Right lobe of liver (tissue), 4 donors: ENCODE measurements around the gene SLC41A3.

Source experiments
- POLR2A ChIP-seq: fragments of 450-650 bp; IDR thresholded peaks from one replicate; pipeline ENCODE4 v1.6.1; 2017; ENCODE audit warnings: antibody characterized with exemption, mild to moderate bottlenecking
- TF ChIP-seq, protein P1 (sequence below), 4 donors: fragments of 200-600 bp in 3 of 4; fragments of 450-650 bp in 1 of 4; IDR thresholded peaks; one replicate each; pipeline versions ENCODE4 v1.5.1 to v1.8.0; 2016 to 2022; ENCODE audit warnings: antibody characterized with exemption in 4 of 4, mild to moderate bottlenecking in 2 of 4
- donor health status: DM: no; HTN: no; CAD: no.
- donor health status: DM: no; HTN: no; CAD: no.
- donor health status: DM: no; HTN: yes; CAD: no.

DNA sequence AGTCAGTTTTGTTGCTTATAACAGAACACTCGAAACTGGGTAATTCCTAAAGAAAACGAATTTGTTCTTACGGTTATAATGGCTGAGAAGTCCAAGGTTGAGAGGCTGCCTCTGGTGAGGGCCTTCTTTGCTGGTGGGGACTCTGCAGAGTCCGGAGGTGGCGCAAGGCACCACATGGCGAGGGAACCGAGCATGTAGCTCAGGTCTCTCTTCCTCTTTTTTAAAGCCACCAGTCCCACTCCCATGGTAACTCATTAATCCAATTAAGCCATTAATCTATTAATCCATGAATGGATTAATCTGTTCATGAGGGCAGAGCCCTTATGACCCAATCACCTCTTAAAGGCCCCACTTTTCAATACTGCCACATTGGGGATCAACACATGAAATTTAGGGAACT lies 64.9 kb downstream of the SLC41A3 start:
- TF ChIP-seq, protein P1, sequence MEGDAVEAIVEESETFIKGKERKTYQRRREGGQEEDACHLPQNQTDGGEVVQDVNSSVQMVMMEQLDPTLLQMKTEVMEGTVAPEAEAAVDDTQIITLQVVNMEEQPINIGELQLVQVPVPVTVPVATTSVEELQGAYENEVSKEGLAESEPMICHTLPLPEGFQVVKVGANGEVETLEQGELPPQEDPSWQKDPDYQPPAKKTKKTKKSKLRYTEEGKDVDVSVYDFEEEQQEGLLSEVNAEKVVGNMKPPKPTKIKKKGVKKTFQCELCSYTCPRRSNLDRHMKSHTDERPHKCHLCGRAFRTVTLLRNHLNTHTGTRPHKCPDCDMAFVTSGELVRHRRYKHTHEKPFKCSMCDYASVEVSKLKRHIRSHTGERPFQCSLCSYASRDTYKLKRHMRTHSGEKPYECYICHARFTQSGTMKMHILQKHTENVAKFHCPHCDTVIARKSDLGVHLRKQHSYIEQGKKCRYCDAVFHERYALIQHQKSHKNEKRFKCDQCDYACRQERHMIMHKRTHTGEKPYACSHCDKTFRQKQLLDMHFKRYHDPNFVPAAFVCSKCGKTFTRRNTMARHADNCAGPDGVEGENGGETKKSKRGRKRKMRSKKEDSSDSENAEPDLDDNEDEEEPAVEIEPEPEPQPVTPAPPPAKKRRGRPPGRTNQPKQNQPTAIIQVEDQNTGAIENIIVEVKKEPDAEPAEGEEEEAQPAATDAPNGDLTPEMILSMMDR (IDR thresholded peaks at IDR 0.05) = no peak
- TF ChIP-seq POLR2A = no peak
